Ishikawa (cell line): ENCODE measurements around the gene SYT1.

ENCODE experiments used
- CEBPB ChIP-seq: IDR thresholded peaks from 2 replicates; pipeline ENCODE4 v1.6.1; 2012
- CREB1 ChIP-seq: IDR thresholded peaks from 2 replicates; pipeline ENCODE4 v1.6.1; 2012; ENCODE audit warnings: low read depth
- EGR1 ChIP-seq: IDR thresholded peaks from 2 replicates; pipeline ENCODE4 v1.6.1; 2012
- EP300 ChIP-seq: IDR thresholded peaks from 2 replicates; pipeline ENCODE4 v1.6.1; 2012; ENCODE audit warnings: borderline replicate concordance
- FOXM1 ChIP-seq: IDR thresholded peaks from 2 replicates; pipeline ENCODE4 v1.6.1; 2012; ENCODE audit warnings: low read depth, borderline replicate concordance
- NFIC ChIP-seq: IDR thresholded peaks from 2 replicates; pipeline ENCODE4 v1.6.1; 2012
- RAD21 ChIP-seq: IDR thresholded peaks from 2 replicates; pipeline ENCODE4 v1.6.1; 2012; ENCODE audit warnings: low read depth
- TAF1 ChIP-seq: IDR thresholded peaks from 2 replicates; pipeline ENCODE4 v1.6.1; 2012; ENCODE audit warnings: low read depth, mild to moderate bottlenecking
- TCF12 ChIP-seq: IDR thresholded peaks from 2 replicates; pipeline ENCODE4 v1.6.1; 2012; ENCODE audit warnings: low read depth
- TEAD4 ChIP-seq: IDR thresholded peaks from 2 replicates; pipeline ENCODE4 v1.6.1; 2012
- YY1 ChIP-seq: IDR thresholded peaks from 2 replicates; pipeline ENCODE4 v1.6.1; 2012; ENCODE audit warnings: low read depth
- ZBTB7A ChIP-seq: IDR thresholded peaks from 2 replicates; pipeline ENCODE4 v1.6.1; 2012; ENCODE audit warnings: low read depth
- TF ChIP-seq, protein P1 (sequence below): IDR thresholded peaks from 2 replicates; pipeline ENCODE4 v1.6.1; 2012
- TF ChIP-seq, protein P2 (sequence below): IDR thresholded peaks from 2 replicates; pipeline ENCODE4 v1.6.1; 2012
- TF ChIP-seq, protein P3 (sequence below): IDR thresholded peaks from 2 replicates; pipeline ENCODE4 v1.6.1; 2012; ENCODE audit warnings: low read depth, mild to moderate bottlenecking

SYT1 gene

GRCh38 chr12:79238246-79238645, 373.7 kb downstream of the SYT1 start:
- no peak for TF ChIP-seq ZBTB7A
- TF ChIP-seq, protein P1, sequence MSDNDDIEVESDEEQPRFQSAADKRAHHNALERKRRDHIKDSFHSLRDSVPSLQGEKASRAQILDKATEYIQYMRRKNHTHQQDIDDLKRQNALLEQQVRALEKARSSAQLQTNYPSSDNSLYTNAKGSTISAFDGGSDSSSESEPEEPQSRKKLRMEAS: no peak
- TF ChIP-seq CEBPB: no peak
- TF ChIP-seq EP300: no peak
- TF ChIP-seq, protein P2, sequence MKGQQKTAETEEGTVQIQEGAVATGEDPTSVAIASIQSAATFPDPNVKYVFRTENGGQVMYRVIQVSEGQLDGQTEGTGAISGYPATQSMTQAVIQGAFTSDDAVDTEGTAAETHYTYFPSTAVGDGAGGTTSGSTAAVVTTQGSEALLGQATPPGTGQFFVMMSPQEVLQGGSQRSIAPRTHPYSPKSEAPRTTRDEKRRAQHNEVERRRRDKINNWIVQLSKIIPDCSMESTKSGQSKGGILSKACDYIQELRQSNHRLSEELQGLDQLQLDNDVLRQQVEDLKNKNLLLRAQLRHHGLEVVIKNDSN: no peak

- no peak for TF ChIP-seq TEAD4
- TF ChIP-seq, protein P3, sequence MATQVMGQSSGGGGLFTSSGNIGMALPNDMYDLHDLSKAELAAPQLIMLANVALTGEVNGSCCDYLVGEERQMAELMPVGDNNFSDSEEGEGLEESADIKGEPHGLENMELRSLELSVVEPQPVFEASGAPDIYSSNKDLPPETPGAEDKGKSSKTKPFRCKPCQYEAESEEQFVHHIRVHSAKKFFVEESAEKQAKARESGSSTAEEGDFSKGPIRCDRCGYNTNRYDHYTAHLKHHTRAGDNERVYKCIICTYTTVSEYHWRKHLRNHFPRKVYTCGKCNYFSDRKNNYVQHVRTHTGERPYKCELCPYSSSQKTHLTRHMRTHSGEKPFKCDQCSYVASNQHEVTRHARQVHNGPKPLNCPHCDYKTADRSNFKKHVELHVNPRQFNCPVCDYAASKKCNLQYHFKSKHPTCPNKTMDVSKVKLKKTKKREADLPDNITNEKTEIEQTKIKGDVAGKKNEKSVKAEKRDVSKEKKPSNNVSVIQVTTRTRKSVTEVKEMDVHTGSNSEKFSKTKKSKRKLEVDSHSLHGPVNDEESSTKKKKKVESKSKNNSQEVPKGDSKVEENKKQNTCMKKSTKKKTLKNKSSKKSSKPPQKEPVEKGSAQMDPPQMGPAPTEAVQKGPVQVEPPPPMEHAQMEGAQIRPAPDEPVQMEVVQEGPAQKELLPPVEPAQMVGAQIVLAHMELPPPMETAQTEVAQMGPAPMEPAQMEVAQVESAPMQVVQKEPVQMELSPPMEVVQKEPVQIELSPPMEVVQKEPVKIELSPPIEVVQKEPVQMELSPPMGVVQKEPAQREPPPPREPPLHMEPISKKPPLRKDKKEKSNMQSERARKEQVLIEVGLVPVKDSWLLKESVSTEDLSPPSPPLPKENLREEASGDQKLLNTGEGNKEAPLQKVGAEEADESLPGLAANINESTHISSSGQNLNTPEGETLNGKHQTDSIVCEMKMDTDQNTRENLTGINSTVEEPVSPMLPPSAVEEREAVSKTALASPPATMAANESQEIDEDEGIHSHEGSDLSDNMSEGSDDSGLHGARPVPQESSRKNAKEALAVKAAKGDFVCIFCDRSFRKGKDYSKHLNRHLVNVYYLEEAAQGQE: no peak
- TF ChIP-seq TAF1: no peak
- no peak for TF ChIP-seq EP300
- TF ChIP-seq YY1: no peak
- no peak for TF ChIP-seq FOXM1
- TF ChIP-seq EGR1: no peak
- no peak for TF ChIP-seq CEBPB
- TF ChIP-seq, protein P2: no peak
These were observed 382.9 kb downstream of the SYT1 start for GRCh38 chr12:79247494-79247893.

DNA sequence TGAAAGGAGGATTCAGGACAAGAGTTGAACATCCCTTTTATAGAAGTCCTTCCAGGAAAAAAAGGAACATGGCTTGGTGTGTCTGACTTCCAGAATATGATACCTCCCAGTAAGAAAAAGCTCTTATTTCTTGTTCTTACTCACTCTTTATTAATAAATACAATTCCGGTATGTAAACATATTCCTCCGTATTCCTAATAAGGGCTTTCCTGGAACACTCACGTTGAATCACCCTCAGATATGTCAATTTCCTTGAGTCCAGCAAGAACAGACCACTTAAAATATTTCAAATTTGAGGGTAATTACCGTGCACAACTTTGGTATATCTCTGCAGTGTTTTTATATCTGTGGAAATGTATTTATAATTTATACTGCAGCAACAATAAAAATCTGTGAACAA, 385.6 kb downstream of the SYT1 start:
- TF ChIP-seq YY1 (no peak), EGR1 (no peak), TEAD4 (no peak), RAD21 (no peak), TCF12 (no peak), EP300 (no peak), FOXM1 (no peak), NFIC (no peak), CREB1 (no peak), TAF1 (no peak), CEBPB (no peak), ZBTB7A (no peak)
- TF ChIP-seq, protein P1: no peak
- TF ChIP-seq, protein P2: no peak
- TF ChIP-seq, protein P3: no peak

- no peak for TF ChIP-seq FOXM1
- TF ChIP-seq, protein P2: no peak
These were observed 386.6 kb downstream of the SYT1 start for GRCh38 chr12:79250960-79251755.

- TF ChIP-seq TAF1 (no peak), RAD21 (no peak), EGR1 (no peak), NFIC (no peak), TEAD4 (no peak), CREB1 (no peak)
- TF ChIP-seq, protein P1: no peak
- TF ChIP-seq, protein P3: no peak
- TF ChIP-seq, protein P2: no peak
These were observed 387.9 kb downstream of the SYT1 start for GRCh38 chr12:79252358-79253075.
